ENCODE data around the gene SLC1A3.

The SLC1A3 gene

GRCh38 chr5:36651761-36652685, 45.6 kb downstream of the SLC1A3 start (continued):
- TF ChIP-seq CREB5 (CRISPR knock-in tag; IDR thresholded peaks at IDR 0.05; ENCODE audit: low read depth) = no peak

- ATAC-seq = no peak
- no peak for TF ChIP-seq SNAI2 (CRISPR knock-in tag; IDR thresholded peaks at IDR 0.05)
- TF ChIP-seq ZC3H10 (CRISPR knock-in tag; IDR thresholded peaks at IDR 0.05) = no peak
- TF ChIP-seq TSHZ2 (CRISPR knock-in tag; IDR thresholded peaks at IDR 0.05) = no peak
- TF ChIP-seq CREB5 (CRISPR knock-in tag; IDR thresholded peaks at IDR 0.05; ENCODE audit: low read depth) = no peak
- TF ChIP-seq CSDC2 (CRISPR knock-in tag; IDR thresholded peaks at IDR 0.05) = no peak
- no peak for TF ChIP-seq ZNF8 (CRISPR knock-in tag; IDR thresholded peaks at IDR 0.05)
- no peak for TF ChIP-seq ISL1 (CRISPR knock-in tag; IDR thresholded peaks at IDR 0.05)
- no peak for TF ChIP-seq GLIS3 (CRISPR knock-in tag; IDR thresholded peaks at IDR 0.05)
- TF ChIP-seq PPARA (CRISPR knock-in tag; IDR thresholded peaks at IDR 0.05; ENCODE audit: borderline replicate concordance) = no peak
- TF ChIP-seq OSR1 (CRISPR knock-in tag; IDR thresholded peaks at IDR 0.05) = no peak
- TF ChIP-seq ARNTL (CRISPR knock-in tag; IDR thresholded peaks at IDR 0.05; ENCODE audit: borderline replicate concordance, low read depth) = no peak
- no peak for TF ChIP-seq BACH2 (CRISPR knock-in tag; IDR thresholded peaks at IDR 0.05; ENCODE audit: borderline replicate concordance)
- TF ChIP-seq ZNF565 (CRISPR knock-in tag; conservative IDR thresholded peaks at IDR 0.05; ENCODE audit: low read depth) = no peak
- no peak for TF ChIP-seq CSRNP3 (CRISPR knock-in tag; IDR thresholded peaks at IDR 0.05)
- no peak for TF ChIP-seq ZNF70 (CRISPR knock-in tag; IDR thresholded peaks at IDR 0.05)
- no peak for TF ChIP-seq POU6F1 (CRISPR knock-in tag; IDR thresholded peaks at IDR 0.05; ENCODE audit: borderline replicate concordance, low read depth)
- no peak for TF ChIP-seq PATZ1 (CRISPR knock-in tag; IDR thresholded peaks at IDR 0.05; ENCODE audit: borderline replicate concordance)
- TF ChIP-seq ZFP30 (CRISPR knock-in tag; IDR thresholded peaks at IDR 0.05) = no peak
Observed at GRCh38 chr5:36653044-36653705, 46.8 kb downstream of the SLC1A3 start.

Measured in SK-N-SH treated with all-trans-retinoic acid at 6 μM for 48 hours (cell line).